Uterus (tissue), 4 donors: ENCODE results near the gene KCNC1. TPM values are rescaled to one million over a fixed set of nuclear protein-coding genes. Genes with fewer than 3 reads are reported as not detected.

Experiments
- DNase-seq, 2 donors: peaks; one replicate each; pipeline ENCODE4 v3.0.0-alpha.2; 2019 to 2020
- H3K27ac ChIP-seq, 2 donors: fragments of 200-600 bp; sonication (generic); 1 replicate in 1 of 2; 2 replicates in 1 of 2; pipeline ENCODE4 v1.5.1; 2016 to 2018
- H3K27me3 ChIP-seq, 2 donors: fragments of 200-600 bp; sonication (generic); one replicate each; pipeline ENCODE4 v1.5.1; 2018 to 2019; ENCODE audit warnings: control low read depth in 1 of 2
- H3K36me3 ChIP-seq, 2 donors: fragments of 200-600 bp; sonication (generic); one replicate each; pipeline ENCODE4 v1.5.1; 2019; ENCODE audit warnings: control low read depth in 1 of 2
- H3K4me1 ChIP-seq, 2 donors: fragments of 200-600 bp; sonication (generic); one replicate each; pipeline ENCODE4 v1.5.1; 2018 to 2019; ENCODE audit warnings: control low read depth in 1 of 2
- H3K4me3 ChIP-seq, 2 donors: fragments of 200-600 bp; sonication (generic); 1 replicate in 1 of 2; 2 replicates in 1 of 2; pipeline ENCODE4 v1.5.1; 2018 to 2019; ENCODE audit warnings: mild to moderate bottlenecking in 1 of 2
- H3K9me3 ChIP-seq, 2 donors: fragments of 200-600 bp; sonication (generic); one replicate each; pipeline ENCODE4 v1.5.1; 2019; ENCODE audit warnings: control low read depth in 1 of 2
- CTCF ChIP-seq, 4 experiments: fragments of 200-600 bp in 2 of 4; fragments of 450-650 bp in 2 of 4; sonication (generic) in 2 of 4; IDR thresholded peaks; one replicate each; pipeline ENCODE4 v1.5.1; 2016 to 2019; ENCODE audit warnings: antibody characterized with exemption in 4 of 4, mild to moderate bottlenecking in 2 of 4, moderate library complexity in 1 of 4
- POLR2A ChIP-seq, 2 donors: fragments of 450-650 bp; IDR thresholded peaks; one replicate each; pipeline ENCODE4 v1.6.1; 2016; ENCODE audit warnings: antibody characterized with exemption in 2 of 2, mild to moderate bottlenecking in 1 of 2, moderate library complexity in 1 of 2
- intact Hi-C: fragments of 100-400 bp; cut with DNase I; formaldehyde crosslinking; loops from one replicate; pipeline ENCODE4 v1.15.1; 2023; ENCODE audit warnings: low total_unique reads
- total RNA-seq, 4 donors: library from RNA; depleted of rRNA in 3 of 4; stranded (reverse); fragments of >200 nt in 3 of 4; gene quantifications; one replicate each; pipeline versions ENCODE4 v1.1.0 to v1.2.4, GENCODE V29; 2014 to 2023
- donor health status: DM: yes; HTN: yes; CAD: no.

KCNC1 gene
- total RNA-seq, 4 donors from 2014 or later, result 0.41 TPM; not detected in 3

DNA sequence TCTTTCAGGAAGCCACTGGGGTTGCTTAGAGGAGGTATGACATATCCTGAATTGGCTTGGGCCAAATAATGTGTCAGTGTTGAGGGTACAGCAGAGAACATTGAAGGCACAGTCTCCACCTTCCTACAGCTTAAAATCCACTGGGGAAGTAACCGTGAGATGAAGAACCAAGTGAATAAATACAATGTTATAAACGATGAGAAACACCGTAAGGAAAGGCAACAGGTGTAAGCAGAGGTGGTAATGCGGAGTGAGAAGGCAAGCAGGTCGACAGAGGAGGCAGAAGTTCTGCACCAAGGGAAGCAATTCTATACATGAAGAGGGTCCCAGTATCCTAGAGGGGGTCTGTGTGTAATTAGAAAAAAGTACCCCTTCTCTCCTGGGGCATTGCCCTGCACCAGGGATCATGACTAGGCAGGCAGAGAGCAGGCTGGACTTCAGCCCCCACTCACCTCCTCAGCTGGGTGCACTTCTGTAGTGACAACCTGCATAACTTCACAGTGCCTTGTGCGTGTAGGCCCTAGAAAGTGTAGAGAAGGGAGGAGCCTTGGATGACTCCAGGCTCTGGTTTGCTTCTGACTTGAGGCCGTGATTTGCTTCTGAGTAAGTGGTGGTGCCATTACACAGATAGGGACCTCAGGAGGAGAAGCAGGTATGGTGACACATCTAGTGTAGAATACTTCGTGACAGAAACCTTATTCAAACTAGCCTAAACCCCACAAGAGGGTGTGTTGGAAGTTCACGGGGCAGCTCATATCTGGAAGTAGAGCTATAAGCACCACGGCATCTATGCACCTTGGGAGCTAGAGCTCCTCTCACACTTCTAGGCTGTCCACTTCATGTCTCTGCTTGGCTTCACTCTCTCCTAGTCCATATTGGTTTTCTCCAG lies 10.3 kb upstream of the KCNC1 start:
- Histone ChIP-seq H3K36me3 (no peaks in the 10 kb centered on the region), H3K27ac (no peak overlapping the region), H3K27me3 (peaks cover 0 to 11% of the 10 kb centered on the region in 2 donors), H3K9me3 (no peaks in the 10 kb centered on the region), H3K4me3 (no peak overlapping the region), H3K4me1 (peaks cover 0 to 14% of the 10 kb centered on the region in 2 donors)
- intact Hi-C loops, result no loop called here
- no peak for DNase-seq
- TF ChIP-seq CTCF (IDR thresholded peaks at IDR 0.05) (no peak), POLR2A (IDR thresholded peaks at IDR 0.05) (no peak)

DNA sequence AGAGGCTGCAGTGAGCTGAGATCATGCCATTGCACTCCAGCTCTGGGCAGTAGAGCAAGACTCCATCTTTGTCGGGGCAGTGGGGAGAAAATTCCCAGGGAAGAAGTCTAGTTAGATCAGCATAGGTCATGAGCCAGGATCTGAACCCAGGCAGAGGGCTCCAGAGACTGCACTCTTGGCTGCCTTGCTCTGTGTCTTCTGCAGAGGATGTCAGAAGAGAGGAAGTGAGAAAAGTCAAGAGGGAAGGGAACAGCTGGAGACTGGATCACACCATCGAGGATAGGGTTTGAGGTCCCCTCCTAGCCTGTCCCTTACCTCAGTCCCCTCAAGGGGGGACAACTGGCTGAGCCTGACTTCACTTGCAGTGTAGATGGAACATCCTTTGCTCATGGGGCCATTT lies 9.4 kb upstream of the KCNC1 start:
- H3K36me3 ChIP-seq, result no peaks in the 10 kb centered on the region
- H3K9me3 ChIP-seq, result no peaks in the 10 kb centered on the region
- H3K27ac ChIP-seq, result no peak overlapping the region
- no peak overlapping the region for H3K4me3 ChIP-seq
- TF ChIP-seq CTCF (IDR thresholded peaks at IDR 0.05) (no peak), POLR2A (IDR thresholded peaks at IDR 0.05) (no peak)
- peaks cover 0 to 14% of the 10 kb centered on the region in 2 donors for H3K4me1 ChIP-seq
- intact Hi-C loops, result no loop called here
- H3K27me3 ChIP-seq, result peaks cover 0 to 5% of the 10 kb centered on the region in 2 donors
- no peak for DNase-seq

- Histone ChIP-seq H3K4me1 (no peaks in the 10 kb centered on the region), H3K36me3 (no peaks in the 10 kb centered on the region), H3K27ac (no peak overlapping the region), H3K4me3 (no peak overlapping the region), H3K9me3 (no peaks in the 10 kb centered on the region), H3K27me3 (peaks cover 0 to 2% of the 10 kb centered on the region in 2 donors)
- TF ChIP-seq POLR2A (IDR thresholded peaks at IDR 0.05), result no peak
- TF ChIP-seq CTCF (IDR thresholded peaks at IDR 0.05), result no peak
- intact Hi-C loops, result loop anchor here (5.0 kb wide), 1 partner anchor 247 kb away; no protein-coding TSS in a partner anchor
- no peak for DNase-seq
These were observed 4.4 kb upstream of the KCNC1 start for GRCh38 chr11:17730137-17730536.

GRCh38 chr11:17730608-17731462 lies 3.7 kb upstream of the KCNC1 start:
- DNase-seq, result peak; percentile 48 to 70
- Histone ChIP-seq H3K9me3 (no peaks in the 10 kb centered on the region), H3K36me3 (no peaks in the 10 kb centered on the region), H3K27ac (no peak overlapping the region), H3K4me3 (no peak overlapping the region), H3K4me1 (peaks cover 0 to 6% of the 10 kb centered on the region in 2 donors), H3K27me3 (peaks cover 0 to 9% of the 10 kb centered on the region in 2 donors)
- intact Hi-C loops, result loop anchor here (5.0 kb wide), 1 partner anchor 246 kb away; no protein-coding TSS in a partner anchor
- TF ChIP-seq CTCF (IDR thresholded peaks at IDR 0.05) (peak; percentile 68 to 79 (median 74)), POLR2A (IDR thresholded peaks at IDR 0.05) (no peak)
